GM21576 (cell line): Measurements from ENCODE around the gene ZNRF4.
"Not testable (repeated sequence)": the region's sequence is repeated elsewhere in the genome, so short reads cannot be mapped to it uniquely, and the experiment has no call there.

ENCODE experiments used
- ATAC-seq: cut with Tn5 transposase; IDR thresholded peaks from one replicate; pipeline ENCODE4 v1.9.1; 2021; ENCODE audit warnings: mild to moderate bottlenecking, moderate library complexity; ENCODE audit not compliant: unreplicated experiment

Gene ZNRF4, protein sequence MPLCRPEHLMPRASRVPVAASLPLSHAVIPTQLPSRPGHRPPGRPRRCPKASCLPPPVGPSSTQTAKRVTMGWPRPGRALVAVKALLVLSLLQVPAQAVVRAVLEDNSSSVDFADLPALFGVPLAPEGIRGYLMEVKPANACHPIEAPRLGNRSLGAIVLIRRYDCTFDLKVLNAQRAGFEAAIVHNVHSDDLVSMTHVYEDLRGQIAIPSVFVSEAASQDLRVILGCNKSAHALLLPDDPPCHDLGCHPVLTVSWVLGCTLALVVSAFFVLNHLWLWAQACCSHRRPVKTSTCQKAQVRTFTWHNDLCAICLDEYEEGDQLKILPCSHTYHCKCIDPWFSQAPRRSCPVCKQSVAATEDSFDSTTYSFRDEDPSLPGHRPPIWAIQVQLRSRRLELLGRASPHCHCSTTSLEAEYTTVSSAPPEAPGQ

DNA sequence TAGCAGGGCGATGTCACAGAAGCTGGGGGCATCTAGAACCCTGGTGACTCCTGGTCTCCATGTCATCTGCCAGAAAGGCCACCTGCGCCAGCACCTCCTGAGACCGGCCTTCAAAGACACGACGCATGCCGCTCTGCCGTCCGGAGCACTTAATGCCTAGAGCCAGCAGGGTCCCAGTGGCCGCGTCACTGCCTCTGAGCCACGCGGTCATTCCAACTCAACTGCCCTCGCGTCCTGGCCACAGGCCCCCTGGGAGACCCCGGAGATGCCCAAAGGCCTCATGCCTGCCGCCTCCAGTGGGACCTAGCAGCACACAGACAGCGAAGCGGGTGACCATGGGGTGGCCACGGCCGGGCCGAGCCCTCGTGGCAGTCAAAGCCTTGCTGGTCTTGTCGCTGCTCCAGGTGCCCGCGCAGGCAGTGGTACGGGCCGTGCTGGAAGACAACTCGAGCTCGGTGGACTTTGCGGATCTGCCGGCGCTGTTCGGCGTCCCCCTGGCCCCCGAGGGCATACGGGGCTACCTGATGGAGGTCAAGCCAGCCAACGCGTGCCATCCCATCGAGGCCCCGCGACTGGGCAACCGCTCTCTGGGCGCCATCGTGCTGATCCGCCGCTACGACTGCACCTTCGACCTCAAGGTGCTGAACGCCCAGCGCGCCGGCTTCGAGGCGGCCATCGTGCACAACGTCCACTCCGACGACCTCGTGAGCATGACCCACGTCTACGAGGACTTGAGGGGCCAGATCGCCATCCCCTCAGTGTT, at the start of gene ZNRF4:
ZNRF4 (plus strand) TSS at position 51 of the 763 bp plus-strand sequence; CDS start at position 126, 75 bp downstream.
- ATAC-seq = no peak

DNA sequence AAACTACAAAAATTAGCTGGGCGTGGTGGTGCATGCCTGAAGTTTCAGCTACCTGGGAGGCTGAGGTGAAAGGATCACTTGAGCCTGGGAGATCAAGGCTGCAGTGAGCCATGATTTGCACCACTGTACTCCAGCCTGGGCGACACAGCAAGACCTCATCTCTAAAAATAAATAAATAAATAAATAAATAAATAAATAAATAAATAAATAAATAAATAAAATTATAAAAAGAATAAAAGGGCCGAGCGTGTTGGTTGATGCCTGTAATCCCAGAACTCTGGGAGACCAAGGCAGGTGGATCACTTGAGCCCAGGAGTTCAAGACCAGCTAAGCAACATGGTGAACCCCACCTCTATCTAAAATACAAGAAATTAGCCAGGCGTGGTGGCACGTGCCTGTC, 49.0 kb upstream of the ZNRF4 start:
- not testable (repeated sequence) for ATAC-seq

DNA sequence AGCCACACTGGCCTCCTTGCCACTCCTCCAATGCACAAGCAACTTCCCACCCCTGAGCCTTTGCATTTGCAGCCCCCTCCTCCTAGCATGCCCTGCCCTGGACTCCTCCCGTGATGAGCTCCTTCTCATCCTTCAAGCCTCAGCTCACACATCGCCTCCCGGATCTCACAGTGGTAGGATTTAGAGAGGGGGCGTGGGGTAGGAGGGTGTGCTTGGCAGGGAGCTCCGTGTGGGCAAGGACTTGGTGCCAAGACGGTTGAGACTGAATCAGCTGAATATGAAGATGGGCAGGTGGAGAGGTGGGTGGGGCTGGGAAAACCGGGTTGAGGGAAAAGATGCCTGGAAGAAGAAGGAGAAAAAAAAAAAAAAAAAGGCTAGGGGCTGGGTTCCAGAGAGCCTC, 48.4 kb upstream of the ZNRF4 start:
- ATAC-seq = no peak

DNA sequence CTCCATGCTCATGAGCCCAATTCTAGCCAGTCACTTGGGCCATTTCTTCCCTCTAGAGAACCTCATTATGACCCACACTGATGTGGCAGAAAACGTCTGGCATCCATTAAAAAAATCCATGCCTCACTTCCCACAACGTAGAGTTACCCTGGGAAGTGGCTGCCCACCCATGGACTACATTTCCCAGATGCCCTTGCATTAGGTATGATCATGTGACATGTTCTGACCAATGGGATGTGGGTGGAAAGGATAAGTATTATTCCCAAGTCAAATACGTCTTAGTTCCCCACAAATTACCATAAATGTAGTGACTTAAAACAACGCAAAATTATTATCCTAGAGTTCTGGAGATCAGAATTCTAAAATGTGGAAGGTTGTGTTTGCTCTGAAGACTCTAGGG, 47.9 kb upstream of the ZNRF4 start:
- no peak for ATAC-seq

DNA sequence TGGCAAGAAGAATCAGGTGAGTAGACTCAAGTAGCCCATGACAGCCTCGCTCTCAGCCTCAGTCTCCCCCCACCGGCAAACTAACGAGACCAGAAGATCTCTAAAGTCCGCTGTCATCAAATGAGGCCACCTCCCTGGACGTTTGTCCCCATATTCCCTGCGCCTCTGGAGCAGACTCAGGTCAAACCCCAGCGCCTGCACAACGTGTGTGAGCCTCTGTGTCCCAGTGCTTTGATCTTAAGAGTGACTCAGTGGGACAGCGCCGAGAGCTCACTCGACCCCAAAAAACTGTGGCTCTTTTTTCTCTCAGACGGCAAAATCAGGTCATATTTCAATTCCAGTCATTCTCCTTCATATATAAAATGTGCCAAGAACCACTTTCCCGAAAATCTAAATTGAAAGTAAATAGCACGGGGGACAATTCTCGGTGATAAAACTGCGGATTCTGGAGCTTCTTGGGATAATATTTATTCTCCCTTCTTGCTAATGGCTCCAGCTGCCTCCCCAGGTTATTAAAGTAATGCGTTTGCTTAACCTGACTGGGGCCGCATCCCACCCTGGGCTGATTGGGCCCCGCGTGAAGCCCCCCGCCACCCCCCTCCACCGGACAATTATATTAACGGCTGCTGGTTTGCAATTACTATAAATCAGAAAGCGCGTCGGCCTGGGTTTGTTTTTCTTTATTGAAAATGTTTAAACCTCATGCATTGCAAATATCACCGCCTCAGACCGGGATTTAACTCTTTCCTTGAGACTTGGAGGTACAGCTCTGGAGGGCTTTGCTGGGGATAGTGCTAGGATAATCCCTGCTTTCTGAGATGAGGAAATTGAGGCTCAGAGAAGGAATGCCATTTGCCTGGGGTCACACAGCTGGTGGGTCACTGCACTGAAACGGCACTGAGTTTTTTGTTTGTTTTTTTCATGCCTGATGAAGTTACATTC, 37.5 kb upstream of the ZNRF4 start:
- no peak for ATAC-seq

DNA sequence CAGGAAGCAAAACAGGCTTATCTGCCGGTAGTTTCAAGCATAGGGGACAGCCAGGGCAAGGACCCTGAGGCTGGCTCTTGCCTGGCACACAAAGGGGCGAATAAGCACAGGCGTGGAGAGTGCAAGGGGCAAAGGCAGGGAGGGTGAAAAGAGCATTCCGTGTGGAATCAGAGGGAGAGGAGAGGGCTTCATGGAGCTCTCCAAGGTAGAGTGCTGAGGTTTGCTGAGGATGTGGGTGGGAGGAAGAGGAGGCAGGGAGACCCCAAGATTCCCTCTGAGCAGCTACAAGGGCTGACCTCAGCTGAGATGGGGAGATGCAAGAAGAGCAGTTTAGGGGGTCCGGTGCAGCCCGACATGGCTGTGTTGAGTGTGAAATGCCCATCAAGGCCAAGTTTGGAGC, 36.5 kb upstream of the ZNRF4 start:
- ATAC-seq = no peak

DNA sequence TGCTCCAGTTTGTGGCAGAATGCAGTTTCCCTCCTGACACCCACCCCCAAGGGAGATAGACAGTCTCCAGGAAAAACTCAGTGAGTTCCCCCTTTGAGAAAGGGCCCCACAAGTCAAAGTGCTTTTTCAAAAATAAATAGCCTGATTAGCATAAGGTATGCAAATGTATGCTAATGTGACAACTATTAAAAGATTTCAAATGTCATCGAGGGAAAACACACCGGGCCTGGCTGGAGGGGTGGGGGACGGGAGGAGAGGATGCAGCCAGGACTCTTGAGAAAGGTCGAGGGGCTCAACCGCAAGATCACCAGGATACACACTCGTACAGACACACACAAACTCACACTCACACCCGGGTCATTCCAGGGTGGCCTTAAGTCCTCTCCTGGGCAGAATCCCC, 34.3 kb upstream of the ZNRF4 start:
- ATAC-seq = no peak

DNA sequence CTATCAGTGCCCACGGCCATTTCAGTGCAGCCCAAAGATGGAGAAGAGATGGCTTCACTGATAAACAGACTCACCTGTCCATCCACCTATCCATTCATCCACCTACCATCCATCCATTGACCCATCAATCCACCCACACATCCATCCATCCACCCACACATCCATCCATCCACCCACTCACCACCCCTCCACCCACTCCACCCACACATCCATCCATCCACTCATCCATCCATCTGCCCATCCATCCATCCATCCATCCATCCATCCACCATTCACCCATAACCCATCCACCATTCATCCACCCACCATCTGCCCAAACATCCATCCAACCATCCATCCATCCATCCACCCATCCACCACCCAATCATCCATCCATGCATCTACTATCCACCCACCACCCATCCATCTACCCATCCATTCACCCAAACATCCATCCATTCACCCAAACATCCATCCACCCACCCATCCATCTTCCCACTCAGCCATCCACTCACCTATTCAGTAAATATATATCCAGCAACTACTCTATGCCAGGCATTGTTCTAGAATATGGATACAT, 31.6 kb upstream of the ZNRF4 start:
- no peak for ATAC-seq

DNA sequence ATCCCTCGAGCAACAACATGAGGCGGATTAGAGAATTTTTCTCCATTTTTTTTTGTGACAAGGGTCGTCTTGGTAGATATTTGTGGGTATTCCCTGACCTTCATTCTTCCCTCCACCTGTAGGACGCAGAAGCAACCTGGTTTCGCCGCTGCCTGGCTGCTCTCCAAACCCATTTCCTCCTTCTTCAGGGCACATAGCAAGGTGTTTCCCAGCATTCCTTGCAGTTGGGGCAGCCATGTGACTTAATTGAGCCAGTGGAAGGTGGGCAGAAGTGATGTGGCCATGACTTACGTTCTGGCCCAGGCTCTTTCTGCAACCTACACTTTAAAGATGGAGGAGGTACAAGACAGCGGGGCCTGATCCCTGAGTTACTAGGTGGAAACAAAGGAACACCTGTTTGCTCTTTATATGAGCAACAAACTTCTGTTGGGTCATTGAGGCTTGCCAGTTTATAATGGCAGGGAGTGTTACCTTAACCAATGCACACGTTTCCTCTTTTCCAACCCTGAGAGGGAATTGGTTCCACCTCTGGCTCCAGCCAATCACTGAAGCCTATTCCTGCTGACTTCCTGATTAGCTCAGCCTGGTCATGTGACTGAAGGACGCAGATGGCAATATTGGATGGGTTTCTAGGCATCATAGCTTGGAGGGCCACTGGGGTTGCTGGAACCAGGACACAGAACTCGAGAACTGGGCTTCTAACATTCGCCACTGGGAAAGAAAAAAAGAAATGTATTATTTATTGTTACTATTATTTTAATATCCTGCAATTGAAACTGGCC, 30.8 kb upstream of the ZNRF4 start:
- no peak for ATAC-seq

DNA sequence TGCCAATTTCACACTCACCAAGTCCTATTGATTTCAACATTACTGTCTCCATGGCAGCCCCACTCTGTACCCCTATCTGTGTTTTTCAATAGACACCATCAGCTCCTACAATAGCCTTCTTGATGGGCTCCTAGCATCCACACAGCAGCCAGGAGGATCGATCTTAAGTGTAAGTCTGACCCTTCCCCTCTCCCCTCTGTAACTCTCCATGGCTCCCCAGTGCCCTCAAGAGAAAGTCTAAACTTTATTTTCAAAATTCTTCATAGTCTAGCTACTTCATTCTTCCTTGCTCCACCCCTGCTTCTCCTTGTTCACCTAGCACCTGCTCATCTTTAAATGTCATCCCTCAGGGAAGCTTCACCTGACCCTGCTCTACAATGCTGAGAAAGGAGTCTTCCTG, 30.0 kb upstream of the ZNRF4 start:
- ATAC-seq = no peak

DNA sequence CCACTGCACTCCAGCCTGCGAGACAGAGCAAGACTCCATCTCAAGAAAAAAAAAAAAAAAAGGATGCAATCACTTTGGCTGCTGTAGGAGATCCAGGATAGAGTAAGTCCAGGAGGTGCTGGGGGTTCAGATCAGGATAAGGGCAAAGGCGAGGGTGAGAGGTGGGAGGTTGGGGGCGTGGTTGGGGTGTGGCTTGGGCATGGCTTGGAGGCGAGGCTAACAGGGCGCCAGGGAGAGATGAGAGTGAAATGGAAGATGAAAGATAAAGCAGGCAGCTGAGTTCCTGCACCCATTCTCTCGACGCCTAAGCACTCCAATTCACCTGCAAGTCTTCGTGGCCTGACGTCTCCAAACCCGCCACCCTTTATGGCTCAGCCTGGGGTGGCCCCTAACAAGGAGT, 25.0 kb upstream of the ZNRF4 start:
- no peak for ATAC-seq

DNA sequence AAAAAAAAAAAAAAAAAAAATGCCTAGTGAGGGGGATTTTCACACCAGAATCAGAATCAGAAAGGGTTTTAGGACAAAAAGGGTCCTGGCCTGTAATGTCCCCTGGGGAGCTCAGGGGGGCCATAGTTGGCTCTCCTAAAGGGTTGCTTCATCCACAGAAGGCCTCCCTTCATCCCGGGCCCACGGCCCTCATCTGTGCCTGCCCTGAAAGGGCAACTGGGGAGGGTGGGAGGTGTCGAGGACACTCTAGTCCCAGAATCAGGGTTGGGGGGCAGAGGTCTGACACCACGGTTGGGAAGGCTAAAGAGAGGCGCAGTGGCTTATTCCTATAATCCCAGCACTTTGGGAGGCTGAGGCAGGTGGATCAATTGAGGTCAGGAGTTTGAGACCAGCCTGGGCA, 22.5 kb upstream of the ZNRF4 start:
- no peak for ATAC-seq

DNA sequence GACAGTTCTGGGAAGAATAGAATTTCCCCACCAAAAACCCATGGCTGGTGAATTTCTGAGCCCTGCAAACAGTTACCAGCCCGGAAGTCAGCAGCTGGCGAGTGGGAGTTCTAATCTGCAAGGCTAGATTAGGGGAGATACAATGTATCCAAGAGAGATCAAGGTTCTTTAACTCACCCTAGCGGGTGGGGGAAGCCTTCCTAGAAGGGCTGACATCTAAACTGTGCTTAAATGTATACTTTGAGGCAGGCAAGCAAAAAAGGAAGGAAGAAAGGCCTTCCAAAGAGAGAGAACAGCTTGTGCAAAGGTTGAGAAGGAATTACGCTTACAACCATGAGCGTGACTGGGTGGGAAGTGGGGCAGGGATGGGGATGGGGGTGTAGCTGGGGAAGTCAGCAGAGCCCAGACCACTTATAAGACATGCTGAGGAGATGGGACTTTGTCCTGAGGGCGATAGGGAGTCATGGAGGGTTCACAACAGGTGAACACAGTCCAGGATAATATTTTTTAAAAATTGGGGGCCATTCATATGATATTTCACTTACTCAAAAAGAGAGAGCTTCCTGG, 20.8 kb upstream of the ZNRF4 start:
- ATAC-seq = no peak

DNA sequence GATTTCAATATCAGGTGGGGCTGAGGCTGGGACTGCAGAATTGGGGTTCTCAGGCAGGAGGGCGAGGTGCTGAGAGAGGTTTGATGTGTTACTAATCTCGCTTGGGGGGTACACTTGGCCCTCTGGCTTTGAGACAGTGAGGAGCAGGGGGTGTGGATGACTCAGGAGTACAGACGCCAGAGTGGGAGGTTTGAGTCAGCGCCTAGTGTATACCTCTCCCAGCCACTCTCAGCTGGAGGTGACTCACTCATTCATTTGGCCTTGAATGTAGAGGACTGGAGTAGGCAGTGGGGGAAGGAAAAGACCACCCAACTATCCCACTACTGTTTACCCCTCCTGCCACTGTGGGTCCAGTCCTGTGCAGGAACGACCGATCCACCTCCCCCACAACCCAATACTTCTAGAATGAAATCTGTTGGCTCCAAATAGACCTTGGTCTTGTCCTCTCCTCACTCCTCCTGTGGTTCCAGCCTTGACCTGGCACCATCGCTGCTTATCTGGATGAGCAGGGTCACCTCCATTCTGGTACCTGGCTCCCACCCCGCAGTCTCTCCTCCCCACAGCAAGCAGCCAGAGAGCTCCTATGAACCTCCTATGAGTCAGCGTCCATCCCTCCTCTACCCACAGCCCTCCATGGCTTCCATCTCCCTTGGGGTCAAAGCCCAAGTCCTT, 20.1 kb upstream of the ZNRF4 start:
- ATAC-seq = no peak

DNA sequence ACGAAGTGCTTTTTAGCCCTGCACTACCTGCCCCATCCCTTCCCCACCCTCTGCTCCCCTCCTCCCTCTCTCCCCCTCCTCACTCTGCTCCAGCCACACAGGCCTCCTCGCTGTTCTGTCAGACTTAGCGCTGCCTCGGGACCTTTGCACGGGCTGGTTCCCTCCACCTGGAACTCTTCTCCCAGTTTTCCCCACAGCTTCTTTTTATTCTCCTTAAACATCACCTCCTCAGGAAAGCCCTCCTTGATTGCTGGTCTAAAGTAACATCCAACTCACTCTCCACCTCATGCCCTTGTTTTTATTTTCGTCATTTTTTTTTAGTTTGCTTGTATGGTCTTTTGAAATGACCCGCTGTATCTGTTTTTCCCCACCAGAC, 19.6 kb upstream of the ZNRF4 start:
- ATAC-seq = no peak

DNA sequence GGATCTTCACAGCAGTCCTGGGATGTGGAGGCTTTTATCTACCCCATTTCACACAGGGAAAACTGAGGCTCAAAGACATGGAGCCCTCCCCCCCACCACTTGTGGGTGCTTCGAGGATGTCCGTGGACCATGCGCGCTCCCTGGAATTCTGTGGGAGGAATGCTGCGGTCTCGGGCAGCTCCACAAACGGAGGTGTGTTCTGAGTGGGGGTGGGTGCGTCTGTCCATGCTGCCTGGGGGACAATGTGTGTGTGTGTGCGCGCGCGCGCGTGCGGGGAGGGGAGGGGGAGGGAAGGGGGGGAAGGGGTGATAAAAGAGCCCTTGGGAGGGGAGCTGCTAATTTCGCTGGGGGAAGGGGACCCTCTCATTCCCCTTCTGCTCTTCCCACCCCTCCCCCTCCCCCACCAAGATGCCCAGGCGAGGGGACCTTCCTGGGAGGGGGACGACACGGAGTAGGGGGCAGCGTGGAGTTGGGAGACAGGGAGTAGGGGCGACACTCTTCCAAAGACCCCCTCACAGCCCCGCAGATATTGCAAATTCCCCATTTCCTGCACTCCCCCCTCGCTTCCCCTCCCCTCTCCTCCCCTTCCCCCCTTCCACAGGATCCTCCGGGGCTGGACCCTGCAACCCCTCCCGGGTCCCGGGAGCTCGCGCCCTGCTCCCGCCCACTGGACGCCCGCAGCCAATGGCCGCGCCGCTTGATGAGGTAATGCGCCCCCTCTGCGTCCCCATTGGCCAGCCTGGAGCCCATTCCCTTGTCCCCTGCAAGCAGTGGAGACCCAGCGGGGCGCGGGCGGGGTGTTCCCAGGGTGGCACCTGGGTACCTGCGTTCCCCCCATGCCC, 18.9 kb upstream of the ZNRF4 start:
- no peak for ATAC-seq

DNA sequence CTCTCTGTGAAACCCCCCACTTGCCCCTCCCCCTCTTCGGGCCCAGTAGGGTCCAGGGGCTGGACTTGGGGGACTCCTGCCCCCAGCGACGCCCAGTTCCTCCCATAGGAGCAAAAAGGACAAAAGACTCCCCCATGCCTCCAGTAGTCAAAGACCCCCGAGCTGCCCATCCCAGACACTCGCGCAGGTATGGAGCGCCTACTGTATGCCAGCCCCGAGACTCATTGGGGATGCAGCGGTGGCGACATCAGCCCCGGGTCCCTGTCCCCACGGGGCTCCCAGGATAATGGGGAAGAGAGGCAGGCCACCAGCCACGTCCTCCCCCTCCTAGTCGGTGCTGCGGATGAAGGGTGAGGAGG, 18.3 kb upstream of the ZNRF4 start:
- no peak for ATAC-seq

DNA sequence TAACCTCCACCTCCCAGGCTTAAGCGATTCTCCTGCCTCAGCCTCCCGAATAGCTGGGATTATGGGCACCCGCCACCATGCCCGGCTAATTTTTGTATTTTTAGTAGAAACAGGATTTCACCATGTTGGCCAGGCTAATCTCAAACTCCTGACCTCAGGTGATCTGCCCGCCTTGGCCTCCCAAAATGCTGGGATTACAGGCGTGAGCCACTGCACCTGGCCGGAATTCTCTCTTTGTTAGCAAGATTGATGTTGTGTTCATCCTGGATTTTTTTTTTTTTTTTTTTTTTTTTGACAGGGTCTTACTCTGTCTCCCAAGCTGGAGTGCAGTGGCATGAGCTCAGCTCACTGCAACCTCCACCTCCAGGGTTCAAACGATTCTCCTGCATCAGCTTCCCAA, 16.5 kb upstream of the ZNRF4 start:
- ATAC-seq = not testable (repeated sequence)
